NB4 (cell line): ENCODE results near the gene BRME1.

Experiments used
- CTCF ChIP-seq: IDR thresholded peaks from one replicate; pipeline ENCODE4 v1.5.1; 2012; ENCODE audit warnings: low read depth, low read length
- MYC ChIP-seq: IDR thresholded peaks from 2 replicates; pipeline ENCODE4 v1.6.1; 2011; ENCODE audit warnings: low read depth, low read length

DNA sequence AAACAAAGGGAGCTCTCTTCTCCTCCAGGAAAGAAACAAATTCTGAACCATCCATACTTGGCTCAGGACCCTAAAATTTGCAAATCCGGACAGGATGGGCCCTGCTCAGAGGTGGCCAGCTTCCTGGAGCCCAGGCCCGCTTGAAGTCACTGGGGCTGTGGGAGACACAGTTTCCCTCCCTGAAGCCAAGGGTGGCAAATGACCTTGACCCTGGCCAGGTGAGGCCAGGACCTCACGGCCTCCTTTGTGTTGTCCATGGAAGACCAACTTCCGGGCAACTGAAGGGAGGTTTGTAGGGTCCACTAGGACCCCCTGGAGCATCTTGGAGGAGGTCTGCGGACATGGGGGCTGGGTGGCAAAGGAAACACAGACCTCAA lies 23.5 kb downstream of the BRME1 start:
- no peak for TF ChIP-seq CTCF
- no peak for TF ChIP-seq MYC
